Liver (tissue), 9 donors: ENCODE measurements around the gene RIPOR1. TPM values are rescaled to one million over a fixed set of nuclear protein-coding genes. Genes with fewer than 3 reads are reported as not detected.

Experiments used
- DNase-seq: peaks from one replicate; pipeline ENCODE4 v3.0.0-alpha.2; 2017; ENCODE audit warnings: low spot score
- H3K27ac ChIP-seq, 2 donors: one replicate each; pipeline ENCODE4 v1.7.0; 2013; ENCODE audit warnings: inconsistent platforms in 2 of 2, low read length in 2 of 2, control low read depth in 1 of 2, low read depth in 1 of 2, mild to moderate bottlenecking in 1 of 2
- H3K27me3 ChIP-seq, 4 donors: one replicate each; pipeline versions ENCODE4 v1.6.1 to v1.7.0; 2013; ENCODE audit warnings: low read length in 3 of 4, inconsistent platforms in 1 of 4, mild to moderate bottlenecking in 1 of 4, moderate library complexity in 1 of 4; ENCODE audit not compliant: control insufficient read depth in 4 of 4, insufficient read depth in 4 of 4
- H3K36me3 ChIP-seq, 4 donors: one replicate each; pipeline versions ENCODE4 v1.6.1 to v1.7.0; 2013; ENCODE audit warnings: low read length in 3 of 4, mild to moderate bottlenecking in 3 of 4, low read depth in 1 of 4, moderate library complexity in 1 of 4; ENCODE audit not compliant: control insufficient read depth in 4 of 4, insufficient read depth in 3 of 4
- H3K4me1 ChIP-seq, 4 donors: one replicate each; pipeline versions ENCODE4 v1.6.1 to v1.7.0; 2013; ENCODE audit warnings: low read length in 3 of 4, mild to moderate bottlenecking in 3 of 4, moderate library complexity in 1 of 4; ENCODE audit not compliant: control insufficient read depth in 4 of 4, insufficient read depth in 4 of 4
- H3K4me3 ChIP-seq, 3 donors: one replicate each; pipeline versions ENCODE4 v1.6.1 to v1.7.0; 2013; ENCODE audit warnings: low read length in 3 of 3, control low read depth in 1 of 3, low read depth in 1 of 3, mild to moderate bottlenecking in 1 of 3
- H3K9ac ChIP-seq, 2 donors: one replicate each; pipeline ENCODE4 v1.7.0; 2013; ENCODE audit warnings: low read length in 2 of 2, mild to moderate bottlenecking in 2 of 2, moderate library complexity in 2 of 2, control low read depth in 1 of 2, low read depth in 1 of 2
- H3K9me3 ChIP-seq, 4 donors: one replicate each; pipeline versions ENCODE4 v1.6.1 to v1.7.0; 2013; ENCODE audit warnings: low read length in 3 of 4; ENCODE audit not compliant: control insufficient read depth in 4 of 4
- CTCF ChIP-seq: fragments of 150-350 bp; IDR thresholded peaks from 2 replicates; pipeline ENCODE4 v1.5.1; 2017; ENCODE audit warnings: improper control_type of control experiment, low read depth, low read length; ENCODE audit not compliant: missing input control
- EGR1 ChIP-seq, 2 donors: IDR thresholded peaks; 2 replicates each; pipeline ENCODE4 v1.6.1; 2016 to 2018; ENCODE audit warnings: antibody characterized with exemption in 2 of 2, low read depth in 2 of 2
- FOXA2 ChIP-seq: IDR thresholded peaks from 2 replicates; pipeline ENCODE4 v1.6.1; 2016; ENCODE audit warnings: antibody characterized with exemption
- GABPA ChIP-seq, 2 donors: IDR thresholded peaks in 1 of 2; conservative IDR thresholded peaks in 1 of 2; 2 replicates each; pipeline ENCODE4 v1.6.1; 2016; ENCODE audit warnings: antibody characterized with exemption in 2 of 2, mild to moderate bottlenecking in 1 of 2, moderate library complexity in 1 of 2
- HNF4A ChIP-seq, 2 donors: conservative IDR thresholded peaks; 2 replicates each; pipeline ENCODE4 v1.6.1; 2016; ENCODE audit warnings: antibody characterized with exemption in 2 of 2, mild to moderate bottlenecking in 2 of 2
- HNF4G ChIP-seq: IDR thresholded peaks from 2 replicates; pipeline ENCODE4 v1.6.1; 2016; ENCODE audit warnings: antibody characterized with exemption
- JUND ChIP-seq, 2 donors: IDR thresholded peaks; 2 replicates each; pipeline ENCODE4 v1.6.1; 2016; ENCODE audit warnings: antibody characterized with exemption in 2 of 2
- MAX ChIP-seq: IDR thresholded peaks from 2 replicates; pipeline ENCODE4 v1.6.1; 2016; ENCODE audit warnings: antibody characterized with exemption
- NR2F2 ChIP-seq: IDR thresholded peaks from 2 replicates; pipeline ENCODE4 v1.6.1; 2016; ENCODE audit warnings: antibody characterized with exemption
- RAD21 ChIP-seq, 2 donors: IDR thresholded peaks; 2 replicates each; pipeline ENCODE4 v1.6.1; 2016; ENCODE audit warnings: antibody characterized with exemption in 2 of 2, mild to moderate bottlenecking in 2 of 2
- RXRA ChIP-seq, 2 donors: IDR thresholded peaks; 2 replicates each; pipeline ENCODE4 v1.6.1; 2017 to 2018; ENCODE audit warnings: antibody characterized with exemption in 2 of 2, mild to moderate bottlenecking in 1 of 2
- SP1 ChIP-seq: IDR thresholded peaks from 2 replicates; pipeline ENCODE4 v1.6.1; 2018; ENCODE audit warnings: antibody characterized with exemption, mild to moderate bottlenecking
- YY1 ChIP-seq: IDR thresholded peaks from 2 replicates; pipeline ENCODE4 v1.6.1; 2016; ENCODE audit warnings: antibody characterized with exemption, mild to moderate bottlenecking
- ZBTB33 ChIP-seq: IDR thresholded peaks from 2 replicates; pipeline ENCODE4 v1.6.1; 2016; ENCODE audit warnings: antibody characterized with exemption
- WGBS: extraction: QIAGEN DNeasy Blood & Tissue Kit; methylation state at CpG from one replicate; pipeline ENCODE4 v1.1.7; 2013; 5-methylcytosine and 5-hydroxymethylcytosine counted together
- polyA plus RNA-seq, 2 donors: library from polyadenylated mRNA; stranded (reverse) in 1 of 2; unstranded in 1 of 2; fragments of 200-250 nt in 1 of 2; fragments of >200 nt in 1 of 2; fragmentation: Nextera tagmentation in 1 of 2; extraction: Ambion mirVana in 1 of 2; gene quantifications; one replicate each; pipeline versions ENCODE4 v1.2.1 to v1.2.3, GENCODE V29; 2013 to 2015
- total RNA-seq, 2 donors: library from RNA; depleted of rRNA; stranded (reverse); fragments of >200 nt; gene quantifications; one replicate each; pipeline ENCODE4 v1.2.3, GENCODE V29; 2014
- donor health status: healthy.
- donor health status: healthy.
- donor health status: healthy.
- donor health status: healthy.
- donor health status: healthy.

RIPOR1 gene
- total and polyA plus RNA-seq, 4 donors: 7.6 to 25.2 (median 15.3) TPM

- H3K4me3 ChIP-seq: peak within 1 kb of the TSS; percentile 77 to 97 (median 85)
- H3K27me3 ChIP-seq: no peaks in the 10 kb centered on the region
- H3K9me3 ChIP-seq: no peaks in the 10 kb centered on the region
- no peak for DNase-seq
- peak within 1 kb of the TSS; percentile 52 to 80 for H3K9ac ChIP-seq
- H3K27ac ChIP-seq: peak within 1 kb of the TSS; percentile 94 to 96
- no peaks in the 10 kb centered on the region for H3K36me3 ChIP-seq
- WGBS: under 1% methylated on average over 62 of the region's 62 CpGs
- H3K4me1 ChIP-seq: peaks cover 4 to 37% (median 29%) of the 10 kb centered on the region in 4 donors
- peak; percentile 89 for TF ChIP-seq YY1
- TF ChIP-seq RAD21 (IDR thresholded peaks at IDR 0.05): peak in 1 of 2 donors; percentile 38
- no peak for TF ChIP-seq FOXA2
- peak; percentile 54 for TF ChIP-seq CTCF
Observed at GRCh38 chr16:67562526-67562917, 33.9 kb downstream of the RIPOR1 start, which contains the start of gene CTCF. TSS of gene CTCF (plus strand) at chr16:67562526. CDS start at chr16:67610833, 48,307 bp downstream.

- Histone ChIP-seq H3K27ac (peak overlapping the region; percentile 94 to 96), H3K9me3 (no peaks in the 10 kb centered on the region), H3K4me3 (peak overlapping the region; percentile 77 to 97 (median 85)), H3K36me3 (no peaks in the 10 kb centered on the region), H3K27me3 (no peaks in the 10 kb centered on the region), H3K9ac (peak overlapping the region; percentile 46 to 80), H3K4me1 (peaks cover 4 to 37% (median 29%) of the 10 kb centered on the region in 4 donors)
- DNase-seq: peak; percentile 76
- under 1% methylated on average over 96 of the region's 96 CpGs for WGBS
- TF ChIP-seq HNF4A (conservative IDR thresholded peaks at IDR 0.05) (no peak), FOXA2 (no peak), HNF4G (no peak), YY1 (no peak)
Observed at GRCh38 chr16:67562918-67563707, 34.5 kb downstream of the RIPOR1 start.

GRCh38 chr16:67563708-67564468 is 35.3 kb downstream of the RIPOR1 start:
- peak overlapping the region; percentile 46 to 80 for H3K9ac ChIP-seq
- WGBS: 7% methylated on average over 20 of the region's 20 CpGs

More at GRCh38 chr16:67563708-67564468, 35.3 kb downstream of the RIPOR1 start:
- TF ChIP-seq HNF4G (peak; percentile 19), JUND (IDR thresholded peaks at IDR 0.05) (peak in 1 of 2 donors; percentile 47), EGR1 (IDR thresholded peaks at IDR 0.05; ENCODE audit: low read depth in 2 of 2) (no peak), ZBTB33 (peak; percentile 45), CTCF (no peak), NR2F2 (peak; percentile 12), FOXA2 (no peak), HNF4A (conservative IDR thresholded peaks at IDR 0.05) (peak; percentile 44 to 70), SP1 (peak; percentile 56), MAX (peak; percentile 57), GABPA (IDR thresholded peaks at IDR 0.05 in 1 of 2, conservative IDR thresholded peaks at IDR 0.05 in 1 of 2) (peak in 1 of 2 donors; percentile 25), YY1 (peak; percentile 74), RAD21 (IDR thresholded peaks at IDR 0.05) (peak; percentile 39 to 44), RXRA (IDR thresholded peaks at IDR 0.05) (peak; percentile 77 to 88)
- DNase-seq: no peak
- H3K9me3 ChIP-seq: no peaks in the 10 kb centered on the region
- H3K4me3 ChIP-seq: peak overlapping the region; percentile 77 to 97 (median 85)
- H3K27ac ChIP-seq: peak overlapping the region; percentile 94 to 96
- no peaks in the 10 kb centered on the region for H3K36me3 ChIP-seq
- H3K4me1 ChIP-seq: peaks cover 5 to 37% (median 29%) of the 10 kb centered on the region in 4 donors
- H3K27me3 ChIP-seq: no peaks in the 10 kb centered on the region
